Right forelimb (tissue), 1 donor: ENCODE measurements around the gene ZNF587B.
"Not testable (repeated sequence)": the region's sequence is repeated elsewhere in the genome, so short reads cannot be mapped to it uniquely, and the experiment has no call there.

Source experiments
- DNase-seq: peaks from one replicate; pipeline ENCODE4 v3.0.0-alpha.2; 2018

The ZNF587B gene

DNA sequence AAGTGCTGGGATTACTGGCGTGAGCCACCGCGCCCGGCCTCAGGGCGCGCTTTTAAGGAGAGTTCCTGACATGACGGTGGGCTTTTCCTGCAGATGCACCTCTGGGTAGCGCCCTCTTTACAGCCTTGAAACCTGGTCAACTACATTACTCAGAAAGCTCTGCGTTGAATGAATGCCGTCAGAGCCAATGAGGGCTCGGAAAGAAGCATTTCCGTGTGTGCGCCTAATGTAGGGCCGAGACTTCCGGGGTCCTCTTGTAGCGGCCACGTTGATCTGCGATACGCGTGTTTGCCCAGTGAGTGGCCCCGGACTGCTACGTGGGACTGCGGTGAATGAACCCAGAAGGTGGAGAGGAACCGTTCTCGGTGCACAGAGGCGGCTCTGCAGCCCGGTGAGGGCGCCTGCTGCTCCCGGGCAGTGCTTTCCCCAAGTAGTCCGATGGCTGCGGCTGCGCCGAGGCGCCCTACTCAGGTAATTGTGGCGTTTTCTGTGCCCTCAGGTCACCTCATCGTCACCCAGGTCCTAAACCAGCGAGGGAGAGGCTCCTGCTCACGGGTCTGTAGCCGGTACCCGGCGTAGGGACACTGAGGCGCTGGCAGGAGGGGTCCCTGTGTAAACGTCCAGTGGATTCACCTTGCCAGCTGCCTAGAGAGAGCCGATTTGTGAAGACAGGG is 10.5 kb upstream of the ZNF587B start:
- DNase-seq, result peak; percentile 85

DNA sequence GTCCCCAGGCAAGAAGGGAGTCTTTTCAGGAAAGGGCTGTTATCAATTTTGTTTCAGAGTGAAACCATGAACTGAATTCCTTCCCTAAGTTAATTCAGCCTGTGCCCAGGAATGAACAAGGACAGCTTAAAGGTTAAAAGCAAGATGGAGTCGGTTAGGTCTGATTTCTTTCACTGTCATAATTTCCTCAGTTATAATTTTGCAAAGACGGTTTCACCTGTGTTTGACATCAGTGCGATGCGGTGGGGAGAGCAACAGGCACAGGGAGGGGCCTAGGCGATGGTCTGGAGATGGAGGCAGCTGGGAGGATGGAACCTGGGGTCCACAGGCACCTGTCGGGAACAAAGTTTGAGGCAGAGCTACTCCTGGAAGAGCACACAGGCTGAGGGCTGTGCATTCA is 9.5 kb upstream of the ZNF587B start:
- no peak for DNase-seq

DNA sequence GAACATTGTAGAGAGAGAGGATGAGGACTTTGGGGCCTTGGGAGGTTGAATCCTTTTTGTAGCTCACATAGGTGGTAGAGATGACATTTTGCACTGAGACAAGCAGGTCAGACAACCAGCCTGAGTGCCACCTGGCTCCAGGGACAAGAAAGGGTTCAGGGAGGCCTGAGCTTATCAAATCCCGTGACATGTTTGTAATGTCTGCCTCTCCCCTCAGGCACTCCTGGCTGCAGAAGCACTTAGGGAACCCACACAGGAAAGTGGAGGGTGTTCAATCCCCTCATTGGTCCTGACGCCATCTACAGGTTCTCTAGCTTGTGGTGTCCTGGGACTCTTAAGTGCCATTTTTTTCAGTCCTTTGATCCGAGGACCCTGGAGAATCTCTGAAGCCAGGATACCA is 9.0 kb upstream of the ZNF587B start:
- not testable (repeated sequence) for DNase-seq

DNA sequence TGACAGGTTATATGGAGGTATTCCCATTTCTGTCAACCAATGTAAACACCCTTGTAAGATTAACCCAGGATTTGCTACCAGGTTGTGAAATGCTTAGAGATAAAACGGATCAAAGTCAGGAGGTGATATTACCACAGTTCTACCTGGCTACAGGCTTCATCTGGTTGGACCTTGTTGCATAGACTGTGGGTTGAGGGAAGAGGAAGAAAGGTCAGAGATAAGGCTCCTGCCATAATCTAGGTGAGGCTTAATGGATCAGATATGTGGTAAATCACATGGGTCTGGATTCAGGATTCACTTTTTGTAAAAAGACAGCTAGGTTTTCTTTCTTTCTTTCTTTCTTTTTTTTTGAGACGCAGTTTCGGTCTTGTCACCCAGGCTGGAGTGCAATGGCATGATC is 8.6 kb upstream of the ZNF587B start:
- not testable (repeated sequence) for DNase-seq

DNA sequence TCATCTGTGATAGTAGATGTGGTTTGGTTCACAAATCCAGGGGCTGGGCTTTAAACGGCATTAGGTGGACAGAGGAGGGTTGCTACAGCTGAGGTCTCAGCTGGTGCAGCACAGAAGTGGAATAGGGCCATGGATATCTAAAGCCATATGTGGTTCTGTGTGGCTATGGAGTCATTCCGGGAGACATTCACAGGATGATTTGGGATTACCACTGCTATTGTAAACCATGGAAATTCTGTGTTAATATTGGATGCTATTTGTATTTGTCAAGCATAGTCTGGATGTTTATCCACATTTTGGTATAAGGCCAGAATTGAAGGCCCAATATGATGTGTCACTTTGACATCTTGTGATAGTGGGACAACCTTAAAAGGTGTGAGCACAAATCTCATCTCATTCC is 6.9 kb upstream of the ZNF587B start:
- not testable (repeated sequence) for DNase-seq

DNA sequence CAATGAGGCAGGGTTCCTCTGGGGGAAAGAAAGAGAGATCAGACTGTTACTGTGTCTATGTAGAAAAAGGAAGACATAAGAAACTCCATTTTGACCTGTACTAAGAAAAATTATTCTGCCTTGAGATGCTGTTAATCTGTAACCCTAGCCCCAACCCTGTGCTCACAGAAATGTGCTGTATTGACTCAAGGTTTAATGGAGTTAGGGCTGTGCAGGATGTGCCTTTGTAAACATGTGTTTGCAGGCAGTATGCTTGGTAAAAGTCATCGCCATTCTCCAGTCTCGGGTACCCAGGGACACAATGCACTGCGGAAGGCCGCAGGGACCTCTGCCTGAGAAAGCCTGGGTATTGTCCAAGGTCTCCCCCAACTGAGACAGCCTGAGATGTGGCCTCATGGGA is 6.5 kb upstream of the ZNF587B start:
- DNase-seq, result not testable (repeated sequence)

DNA sequence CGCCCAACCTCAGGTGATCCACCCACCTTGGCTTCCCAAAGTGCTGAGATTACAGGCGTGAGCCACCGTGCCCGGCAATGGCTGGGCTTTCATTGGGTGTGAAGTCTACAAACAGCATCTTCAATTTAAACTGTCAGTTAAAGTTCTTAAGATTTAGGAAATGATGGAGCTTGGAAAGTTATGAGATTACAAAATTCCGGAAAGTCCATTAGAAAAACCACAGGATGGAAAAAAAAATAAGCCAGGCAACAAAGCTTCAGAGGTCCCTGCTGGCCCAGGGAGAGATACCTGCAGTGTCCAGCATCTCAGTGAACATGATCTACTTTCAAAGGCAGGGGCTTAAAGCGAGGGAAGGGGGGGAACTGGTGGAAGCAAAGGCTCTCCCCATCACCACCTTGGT is 4.6 kb upstream of the ZNF587B start:
- no peak for DNase-seq

DNA sequence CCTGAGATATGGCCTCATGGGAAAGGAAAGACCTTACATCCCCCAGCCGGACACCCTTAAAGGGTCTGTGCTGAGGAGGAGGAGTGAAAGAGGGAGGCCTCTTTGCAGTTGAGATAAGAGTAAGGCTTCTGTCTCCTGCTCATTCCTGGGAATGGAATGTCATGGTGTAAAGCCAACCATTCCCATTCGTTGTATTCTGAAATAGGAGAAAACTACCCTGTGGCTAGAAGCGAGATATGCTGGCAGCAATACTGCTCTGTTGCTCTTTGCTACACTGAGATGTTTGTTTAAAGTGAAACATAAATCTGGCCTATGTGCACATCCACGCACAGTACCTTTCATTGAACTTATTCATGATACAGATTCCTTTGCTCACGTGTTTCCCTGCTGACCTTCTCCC is 783 bp upstream of the ZNF587B start:
- DNase-seq, result no peak

DNA sequence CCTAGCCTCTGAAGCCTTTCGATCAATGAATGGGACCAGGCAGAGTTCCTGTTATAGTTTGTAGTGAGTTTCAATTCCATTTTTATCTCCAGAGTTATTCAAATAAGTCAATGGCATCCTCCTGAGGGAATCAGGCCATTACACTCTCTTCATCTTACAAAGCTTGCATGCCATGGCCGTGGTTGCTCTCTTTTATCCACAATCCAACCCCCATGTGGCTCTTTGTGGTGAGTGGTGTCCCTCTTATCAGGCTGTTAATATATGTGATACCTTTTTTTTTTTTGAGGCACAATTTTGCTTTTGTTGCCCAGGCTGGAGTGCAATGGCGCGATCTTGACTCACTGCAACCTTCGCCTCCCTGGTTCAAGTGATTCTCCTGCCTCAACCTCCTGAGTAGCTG is 6.9 kb downstream of the ZNF587B start:
- not testable (repeated sequence) for DNase-seq

DNA sequence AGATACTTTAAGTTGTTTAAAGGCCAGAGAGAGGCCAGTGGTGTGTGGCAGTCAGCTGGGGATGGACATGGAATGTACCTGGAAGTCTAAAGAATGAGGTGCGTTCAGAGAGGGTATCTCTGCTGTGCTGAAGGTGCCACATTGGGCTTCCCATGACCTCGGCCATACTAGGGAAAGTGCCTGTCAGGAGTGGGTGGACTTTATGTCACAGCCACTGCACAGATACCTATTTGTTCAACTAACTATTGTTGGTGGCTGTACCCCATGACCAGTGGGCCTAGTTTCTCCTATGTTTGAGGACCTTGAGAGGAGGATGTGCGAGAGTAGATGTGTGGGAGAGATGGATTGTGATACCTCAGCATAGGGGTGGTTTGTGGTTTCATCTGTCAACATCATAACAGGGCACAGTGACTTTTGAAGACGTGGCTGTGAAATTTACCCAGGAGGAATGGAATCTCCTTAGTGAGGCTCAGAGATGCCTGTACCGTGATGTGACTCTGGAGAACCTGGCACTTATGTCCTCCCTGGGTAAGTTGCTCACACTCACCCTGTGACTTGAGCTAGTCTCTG is 8.6 kb downstream of the ZNF587B start:
- DNase-seq, result not testable (repeated sequence)

DNA sequence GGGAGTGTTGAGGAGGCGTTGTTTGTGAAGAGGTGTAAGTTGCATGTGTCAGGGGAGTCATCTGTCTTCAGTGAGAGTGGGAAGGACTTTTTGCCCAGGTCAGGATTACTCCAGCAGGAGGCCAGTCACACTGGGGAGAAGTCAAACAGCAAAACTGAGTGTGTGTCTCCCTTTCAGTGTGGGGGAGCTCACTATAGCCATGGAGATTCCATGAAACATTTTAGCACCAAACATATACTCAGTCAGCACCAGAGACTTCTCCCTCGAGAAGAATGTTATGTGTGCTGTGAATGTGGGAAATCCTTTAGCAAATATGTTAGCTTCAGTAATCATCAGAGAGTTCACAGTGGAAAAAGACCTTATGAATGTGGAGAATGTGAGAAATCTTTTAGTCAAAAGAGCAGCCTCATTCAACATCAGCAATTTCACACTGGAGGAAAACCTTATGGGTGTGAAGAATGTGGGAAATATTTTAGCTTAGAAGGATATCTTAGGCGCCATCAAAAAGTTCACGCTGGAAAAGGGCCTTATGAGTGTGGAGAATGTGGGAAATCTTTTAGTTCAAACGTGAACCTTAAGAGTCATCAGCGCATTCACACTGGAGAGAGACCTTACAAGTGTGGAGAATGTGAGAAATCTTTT is 11.1 kb downstream of the ZNF587B start:
- DNase-seq, result no peak

DNA sequence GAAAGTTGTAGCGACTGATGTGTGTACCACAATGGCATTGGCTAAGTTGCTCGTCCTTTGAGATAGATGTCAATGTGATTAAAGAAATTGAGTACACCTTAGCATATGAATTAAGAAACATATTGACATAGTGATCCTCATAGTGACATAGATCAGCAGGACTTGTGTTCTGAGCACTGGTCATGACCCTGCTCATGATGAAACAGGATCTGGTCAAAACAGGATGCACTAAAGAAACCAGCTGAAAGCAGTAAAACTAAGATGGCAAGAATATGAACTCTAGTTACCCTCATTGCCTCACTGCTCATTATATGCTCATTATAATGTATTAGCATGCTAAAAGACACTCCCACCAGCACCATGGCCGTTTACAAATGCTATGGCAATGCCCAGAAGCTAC is 17.1 kb downstream of the ZNF587B start:
- not testable (repeated sequence) for DNase-seq

DNA sequence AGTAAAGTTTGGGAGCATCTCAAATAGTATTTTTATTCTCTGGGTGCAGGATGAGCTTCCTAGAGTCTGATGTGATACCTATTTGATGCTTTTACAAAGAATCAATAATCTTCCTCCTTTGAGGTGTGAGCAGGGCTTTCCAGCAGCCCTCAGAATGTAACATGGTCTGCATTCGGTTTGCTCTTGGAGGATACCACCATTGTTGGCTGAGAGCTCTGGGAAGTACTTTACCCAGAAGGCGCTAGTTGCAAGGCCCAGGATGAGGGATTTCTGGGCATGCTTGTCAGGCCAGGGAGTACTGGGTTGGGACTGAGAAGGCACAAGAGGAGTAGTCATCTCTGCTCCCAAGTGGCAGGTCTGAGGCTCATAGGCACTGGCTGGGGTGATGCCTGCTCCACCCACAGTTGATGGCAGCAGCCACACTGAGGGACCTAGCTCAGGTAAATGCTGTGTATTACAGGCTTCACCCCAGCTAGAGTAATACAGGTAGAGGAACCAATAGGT is 19.1 kb downstream of the ZNF587B start:
- not testable (repeated sequence) for DNase-seq

DNA sequence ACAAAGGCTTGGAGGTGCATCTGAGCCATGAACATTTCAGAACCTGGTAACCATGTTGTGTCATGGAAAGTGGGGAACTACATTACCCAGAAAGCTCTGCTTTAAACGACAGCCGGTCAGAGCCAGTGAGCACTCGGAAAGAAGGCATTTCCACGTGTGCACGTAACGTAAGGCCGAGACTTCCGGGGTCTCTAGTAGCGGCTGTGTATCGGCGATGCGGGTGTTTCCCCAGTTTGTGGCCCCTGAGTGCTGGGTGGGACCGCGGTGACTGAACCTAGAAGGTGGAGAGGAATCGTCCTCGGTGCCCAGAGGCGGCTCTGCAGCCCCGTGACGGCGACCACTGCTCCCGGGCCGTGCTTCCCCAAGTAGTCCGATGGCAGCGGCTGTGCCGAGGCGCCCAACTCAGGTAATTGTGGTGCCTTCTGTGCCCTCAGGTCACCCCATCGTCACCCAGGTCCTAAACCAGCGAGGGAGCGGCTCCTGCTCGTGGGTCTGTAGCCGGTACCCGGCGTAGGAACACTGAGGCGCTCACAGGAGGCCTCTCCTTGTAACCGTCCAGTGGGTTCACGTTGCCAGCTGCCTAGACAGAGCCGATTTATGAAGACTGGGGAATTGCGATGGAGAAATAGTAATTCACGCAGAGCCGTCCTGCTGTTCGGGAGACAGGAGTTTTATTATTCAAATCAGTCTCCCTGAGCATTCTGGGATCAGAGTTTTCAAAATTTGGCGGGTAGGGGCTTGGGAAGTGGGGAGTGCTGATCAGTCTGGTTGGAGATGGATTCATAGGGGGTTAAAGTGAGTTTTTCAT is 19.8 kb downstream of the ZNF587B start, which contains the start of gene ZNF587:
ZNF587 (plus strand) TSS at position 194 of the 808 bp plus-strand sequence; CDS start at position 374, 180 bp downstream.
- DNase-seq, result peak; percentile 82

DNA sequence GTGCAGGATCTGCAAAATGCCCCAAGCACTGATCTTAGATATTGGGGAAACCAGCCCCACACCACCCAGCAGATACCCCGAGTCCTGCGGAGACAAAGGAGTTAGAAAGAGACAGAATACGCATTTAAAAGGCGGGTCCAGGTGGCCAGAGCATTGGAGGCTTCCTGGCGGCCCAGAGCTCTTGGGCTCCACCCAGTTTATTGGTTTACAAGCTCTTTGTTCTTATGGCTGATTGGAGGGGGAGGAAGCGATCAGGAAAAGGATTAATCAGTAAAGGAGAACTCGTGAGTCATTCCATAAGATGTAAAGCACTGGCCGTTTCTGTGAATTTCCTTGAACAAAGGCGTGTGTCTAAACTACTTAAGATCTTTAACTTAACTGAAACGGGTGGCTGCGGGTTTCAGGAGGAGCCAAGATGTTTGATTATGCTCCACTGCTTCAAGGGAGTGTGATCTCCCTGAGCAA is 20.5 kb downstream of the ZNF587B start:
- no peak for DNase-seq

DNA sequence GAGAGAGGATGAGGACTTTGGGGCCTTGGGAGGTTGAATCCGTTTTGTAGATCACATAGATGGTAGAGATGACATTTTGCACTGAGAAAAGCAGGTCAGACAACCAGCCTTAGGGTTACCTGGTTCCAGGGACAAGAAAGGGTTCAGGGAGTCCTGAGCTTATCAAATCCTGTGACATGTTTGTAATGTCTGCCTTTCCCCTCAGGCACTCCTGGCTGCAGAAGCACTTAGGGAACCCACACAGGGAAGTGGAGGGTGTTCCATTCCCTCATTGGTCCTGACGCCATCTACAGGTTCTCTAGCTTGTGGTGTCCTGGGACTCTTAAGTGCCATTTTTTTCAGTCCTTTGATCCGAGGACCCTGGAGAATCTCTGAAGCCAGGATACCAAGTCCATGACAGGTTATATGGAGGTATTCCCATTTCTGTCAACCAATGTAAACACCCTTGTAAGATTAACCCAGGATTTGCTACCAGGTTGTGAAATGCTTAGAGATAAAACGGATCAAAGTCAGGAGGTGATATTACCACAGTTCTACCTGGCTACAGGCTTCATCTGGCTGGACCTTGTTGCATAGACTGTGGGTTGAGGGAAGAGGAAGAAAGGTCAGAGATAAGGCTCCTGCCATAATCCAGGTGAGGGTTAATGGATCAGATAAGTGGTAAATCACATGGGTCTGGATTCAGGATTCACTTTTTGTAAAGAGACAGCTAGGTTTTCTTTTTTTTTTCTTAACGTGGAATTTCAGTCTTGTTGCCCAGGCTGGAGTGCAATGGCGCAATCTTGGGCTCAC is 21.9 kb downstream of the ZNF587B start:
- DNase-seq, result not testable (repeated sequence)

DNA sequence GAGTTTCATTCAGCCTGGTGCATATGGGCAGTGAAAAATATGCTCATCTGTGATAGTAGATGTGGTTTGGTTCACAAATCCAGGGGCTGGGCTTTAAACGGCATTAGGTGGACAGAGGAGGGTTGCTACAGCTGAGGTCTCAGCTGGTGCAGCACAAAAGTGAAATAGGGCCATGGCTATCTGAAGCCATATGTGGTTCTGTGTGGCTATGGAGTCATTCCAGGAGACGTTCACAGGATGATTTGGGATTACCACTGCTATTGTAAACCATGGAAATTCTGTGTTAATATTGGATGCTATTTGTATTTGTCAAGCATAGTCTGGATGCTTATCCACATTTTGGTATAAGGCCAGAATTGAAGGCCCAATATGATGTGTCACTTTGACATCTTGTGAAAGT is 24.0 kb downstream of the ZNF587B start:
- not testable (repeated sequence) for DNase-seq

DNA sequence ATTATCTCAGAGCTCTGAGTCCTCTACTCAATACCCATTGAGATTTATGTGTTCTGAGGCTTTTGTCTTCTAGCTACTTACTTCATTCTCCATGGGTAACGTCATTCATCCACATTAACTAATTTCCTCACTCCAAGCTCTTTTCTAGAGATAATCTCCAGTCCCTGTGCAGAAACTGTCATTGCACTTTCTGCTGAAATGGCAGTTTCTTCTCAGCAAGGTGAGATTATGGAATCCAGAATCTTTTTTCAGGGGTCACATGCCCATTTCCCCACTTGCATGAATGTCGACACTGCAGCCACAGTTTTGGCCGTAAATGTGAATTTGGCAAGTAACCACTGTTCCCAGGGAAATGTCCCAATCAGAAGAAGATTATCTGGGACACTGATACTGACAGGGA is 32.3 kb downstream of the ZNF587B start:
- not testable (repeated sequence) for DNase-seq

DNA sequence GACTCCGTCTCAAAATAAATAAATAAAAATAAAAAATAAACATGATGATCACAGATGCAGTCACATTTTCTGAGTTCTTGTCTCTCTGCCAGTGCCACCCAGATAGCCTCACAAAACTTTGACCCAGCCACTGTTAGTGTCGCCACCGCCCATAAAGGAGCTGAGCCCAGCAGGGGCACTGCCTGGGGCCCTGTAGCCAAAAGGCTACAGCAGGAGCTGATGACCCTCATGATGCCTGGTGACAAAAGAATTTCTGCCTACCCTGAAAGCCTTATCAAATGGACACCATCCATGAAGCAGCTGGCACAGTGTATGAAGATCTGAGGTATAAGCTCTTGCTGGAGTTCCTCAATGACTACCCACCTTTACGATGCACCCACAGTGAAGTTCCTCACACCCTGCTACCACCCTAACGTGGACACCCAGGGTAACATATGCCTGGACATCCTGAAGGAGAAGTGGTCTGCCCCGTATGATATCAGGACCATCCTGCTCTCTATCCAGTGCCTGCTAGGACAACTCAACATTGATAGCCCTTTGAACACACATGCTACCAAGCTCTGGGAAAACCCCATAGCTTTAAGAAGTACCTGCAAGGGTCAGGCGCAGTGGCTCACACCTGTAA is 37.9 kb downstream of the ZNF587B start:
- DNase-seq, result no peak

DNA sequence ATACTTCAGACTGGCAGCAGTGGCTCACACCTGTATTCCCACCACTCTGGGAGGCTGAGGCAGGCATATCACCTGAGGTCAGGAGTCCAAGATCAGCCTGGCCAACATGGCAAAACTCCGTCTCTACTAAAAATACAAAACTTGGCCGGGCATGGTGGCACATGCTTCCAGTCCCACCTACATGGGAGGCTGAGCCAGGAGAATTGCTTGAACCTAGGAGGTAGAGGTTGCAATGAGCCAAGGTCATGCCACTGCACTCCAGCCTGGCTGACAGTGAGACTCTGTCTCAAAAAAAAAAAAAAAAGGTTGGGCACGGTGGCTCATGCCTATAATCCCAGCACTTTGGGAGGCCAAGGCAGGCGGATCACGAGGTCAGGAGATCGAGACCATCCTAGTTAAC is 39.6 kb downstream of the ZNF587B start:
- DNase-seq, result not testable (repeated sequence)

DNA sequence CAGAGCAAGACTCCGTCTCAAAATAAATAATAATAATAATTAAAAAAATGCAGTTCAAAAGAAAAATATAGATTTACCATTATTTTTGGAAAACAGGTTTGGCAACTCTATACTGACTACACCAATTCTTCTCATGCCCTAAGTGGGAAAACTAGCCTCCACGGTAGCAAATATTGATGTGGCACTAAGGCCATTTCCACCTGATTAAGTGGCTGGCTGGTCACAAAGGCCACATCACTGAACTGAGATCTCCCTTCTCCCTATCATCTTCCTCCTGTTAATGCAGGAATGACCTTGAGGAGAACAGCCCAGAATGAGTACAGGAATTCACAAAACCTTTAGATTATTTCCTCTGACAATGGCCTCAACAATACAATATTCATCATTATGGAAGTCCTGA is 40.1 kb downstream of the ZNF587B start:
- DNase-seq, result no peak

DNA sequence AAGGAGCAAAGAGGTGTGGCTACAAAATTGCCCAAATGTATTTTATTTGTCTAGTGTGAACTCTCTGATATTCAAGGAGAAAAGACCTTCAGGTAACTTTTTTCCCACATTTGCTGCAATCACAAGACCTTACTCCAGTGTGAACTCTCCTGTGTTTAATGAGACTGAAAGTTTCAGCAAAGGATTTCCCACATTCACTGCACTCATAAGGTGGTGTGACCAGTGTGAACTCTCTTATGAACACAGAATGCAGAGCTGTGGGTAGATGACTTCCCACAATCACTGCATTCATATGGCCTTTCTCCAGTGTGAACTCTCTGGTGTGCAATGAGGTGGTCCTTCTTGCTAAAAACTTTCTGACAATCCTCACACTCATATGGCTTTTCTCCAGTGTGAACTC is 42.4 kb downstream of the ZNF587B start:
- no peak for DNase-seq
